GM18508 (cell line): Measurements from ENCODE around the gene MORC2.

ENCODE experiments used
- ATAC-seq: cut with Tn5 transposase; IDR thresholded peaks from one replicate; pipeline ENCODE4 v1.9.1; 2021; ENCODE audit warnings: moderate number of reproducible peaks; ENCODE audit not compliant: insufficient read depth, unreplicated experiment

Gene MORC2

DNA sequence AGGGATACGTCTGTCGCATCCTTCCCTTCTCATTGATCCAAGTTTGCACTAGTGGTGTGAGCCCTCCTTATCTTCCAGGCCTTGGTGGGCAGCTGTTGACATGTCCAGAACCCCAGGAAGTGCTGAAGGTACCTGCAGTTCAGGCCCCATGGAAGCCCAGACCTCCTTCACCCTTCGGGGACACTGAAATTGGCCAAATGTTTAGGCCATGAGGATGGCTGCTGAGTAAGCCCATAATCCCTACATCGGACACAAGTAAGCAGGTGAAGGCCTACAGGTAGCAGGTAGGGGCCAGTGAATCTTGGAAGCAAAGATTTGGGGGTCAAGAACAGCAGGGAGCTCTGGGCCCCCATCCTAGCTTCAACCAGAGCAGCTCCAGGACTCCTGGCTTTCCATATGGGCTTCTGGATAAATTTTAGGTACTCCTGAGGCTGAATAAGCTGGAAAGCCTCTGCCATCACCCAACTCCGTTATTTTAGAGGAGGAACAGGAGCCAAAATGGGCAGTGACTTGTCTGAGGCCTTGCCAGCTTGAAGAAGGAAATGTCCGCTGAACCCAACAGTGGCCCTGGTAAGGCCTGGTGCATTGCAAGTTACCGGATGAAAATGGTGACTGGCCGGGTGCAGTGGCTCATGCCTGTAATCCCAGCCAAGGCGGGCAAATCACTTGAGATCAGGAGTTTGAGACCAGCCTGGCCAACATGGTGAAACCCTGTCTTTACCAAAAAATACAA is 45.2 kb downstream of the MORC2 start:
- no peak for ATAC-seq

DNA sequence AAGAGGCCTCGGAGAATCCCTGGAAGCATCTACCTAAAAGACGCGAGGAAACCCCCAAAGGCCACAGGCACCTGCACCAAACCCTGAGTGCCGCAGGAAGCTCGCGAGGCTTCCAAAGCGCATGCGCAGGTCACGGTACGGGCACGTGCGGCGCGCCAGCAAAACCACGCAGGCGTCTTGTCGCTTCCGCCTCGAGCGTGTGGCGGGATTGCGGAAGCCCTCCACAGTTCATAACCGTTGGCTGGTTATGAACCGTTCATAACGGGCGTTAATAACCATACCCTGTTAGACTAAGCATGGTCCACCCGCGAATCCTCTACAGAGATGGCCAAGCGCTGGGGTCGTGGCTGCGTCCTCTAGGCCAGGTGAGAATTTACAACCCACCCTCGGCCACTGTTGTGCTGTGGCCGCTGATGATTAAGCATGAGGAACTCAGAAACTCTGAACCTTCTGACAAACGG is 46.4 kb downstream of the MORC2 start:
- no peak for ATAC-seq

- ATAC-seq = no peak
Observed at GRCh38 chr22:30921108-30921507, 47.5 kb downstream of the MORC2 start.

GRCh38 chr22:30920407-30920806 is 48.2 kb downstream of the MORC2 start:
- no peak for ATAC-seq

DNA sequence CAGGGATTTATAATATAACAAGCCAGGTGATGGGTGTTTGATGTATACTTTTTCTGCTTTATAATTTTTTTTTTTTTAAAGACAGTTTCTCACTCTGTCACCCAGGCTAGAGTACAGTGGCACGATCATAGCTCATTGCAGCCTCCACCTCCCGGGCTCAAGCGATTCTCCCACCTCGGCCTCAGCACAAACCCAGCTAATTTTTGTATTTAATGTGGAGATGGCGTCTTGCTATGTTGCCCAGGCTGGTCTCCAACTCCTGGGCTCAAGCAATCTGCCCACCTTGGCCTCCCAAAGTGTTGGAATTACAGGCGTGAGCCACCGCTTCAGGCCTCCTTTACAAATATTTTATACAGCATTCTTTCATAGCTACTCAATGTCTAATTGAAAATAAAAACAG is 48.6 kb downstream of the MORC2 start:
- no peak for ATAC-seq

GRCh38 chr22:30918761-30919160 is 49.8 kb downstream of the MORC2 start:
- ATAC-seq = no peak

- no peak for ATAC-seq
Observed at GRCh38 chr22:30910358-30910757, 58.2 kb downstream of the MORC2 start.

GRCh38 chr22:30909306-30909705 is 59.3 kb downstream of the MORC2 start:
- no peak for ATAC-seq

DNA sequence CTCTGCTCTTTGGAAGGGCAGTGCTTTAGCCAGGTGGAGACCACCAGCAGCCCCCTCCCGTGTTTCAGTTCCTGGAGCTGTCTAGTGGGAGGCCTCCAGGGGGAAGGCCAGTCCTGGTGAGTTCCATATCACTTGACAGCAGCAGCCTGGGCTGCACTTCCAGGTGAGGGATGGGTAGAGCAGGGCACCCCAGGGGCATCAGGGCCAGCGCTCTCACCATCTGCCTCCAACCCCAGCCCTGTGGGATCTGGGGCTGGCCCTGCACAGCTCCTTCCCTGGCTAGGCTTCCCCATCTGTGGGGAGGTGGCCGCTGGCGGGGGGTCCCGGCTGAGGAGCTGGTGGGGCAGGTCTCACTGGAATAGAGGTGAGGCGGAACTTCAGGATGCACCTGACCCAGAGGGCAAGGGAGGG is 60.5 kb downstream of the MORC2 start:
- ATAC-seq = no peak

DNA sequence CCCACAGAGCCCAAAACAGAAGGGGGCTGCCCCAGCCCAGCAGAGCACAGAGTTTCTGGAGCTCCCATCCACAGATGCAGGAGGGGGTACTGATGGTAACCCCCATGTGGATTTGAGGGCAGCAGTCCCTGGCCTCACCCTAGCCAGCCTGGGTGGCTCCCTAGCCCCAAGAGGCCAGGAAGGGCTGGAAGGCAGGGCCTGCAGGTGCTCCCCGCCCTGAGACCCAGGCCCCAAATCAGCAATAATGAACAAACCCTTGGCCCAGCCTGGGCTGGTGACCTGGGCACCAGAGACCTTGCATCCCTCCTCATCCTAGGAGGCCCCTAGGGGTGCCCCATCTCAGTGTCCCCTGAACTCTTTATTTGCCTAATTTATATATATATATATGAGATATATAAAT is 61.6 kb downstream of the MORC2 start:
- no peak for ATAC-seq

DNA sequence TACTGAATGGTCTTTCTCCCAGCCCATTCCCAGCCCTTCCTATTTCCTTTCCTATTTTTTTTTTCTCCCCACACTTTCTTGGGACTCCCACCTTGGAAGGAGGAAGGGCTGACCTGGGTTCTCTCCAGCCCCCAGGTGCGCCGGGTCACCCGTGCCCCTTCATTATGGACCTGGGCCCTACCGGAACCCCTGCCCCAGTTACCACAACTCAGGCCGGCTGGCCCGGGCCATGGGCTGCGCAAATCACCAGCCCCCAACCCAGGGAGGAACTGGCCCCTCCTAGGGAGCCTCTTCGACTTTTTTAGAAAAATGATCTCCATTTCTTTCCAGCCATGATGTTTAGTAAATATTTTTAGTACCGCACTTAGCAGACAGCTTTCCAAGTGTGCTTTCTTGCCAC is 62.2 kb downstream of the MORC2 start:
- no peak for ATAC-seq

DNA sequence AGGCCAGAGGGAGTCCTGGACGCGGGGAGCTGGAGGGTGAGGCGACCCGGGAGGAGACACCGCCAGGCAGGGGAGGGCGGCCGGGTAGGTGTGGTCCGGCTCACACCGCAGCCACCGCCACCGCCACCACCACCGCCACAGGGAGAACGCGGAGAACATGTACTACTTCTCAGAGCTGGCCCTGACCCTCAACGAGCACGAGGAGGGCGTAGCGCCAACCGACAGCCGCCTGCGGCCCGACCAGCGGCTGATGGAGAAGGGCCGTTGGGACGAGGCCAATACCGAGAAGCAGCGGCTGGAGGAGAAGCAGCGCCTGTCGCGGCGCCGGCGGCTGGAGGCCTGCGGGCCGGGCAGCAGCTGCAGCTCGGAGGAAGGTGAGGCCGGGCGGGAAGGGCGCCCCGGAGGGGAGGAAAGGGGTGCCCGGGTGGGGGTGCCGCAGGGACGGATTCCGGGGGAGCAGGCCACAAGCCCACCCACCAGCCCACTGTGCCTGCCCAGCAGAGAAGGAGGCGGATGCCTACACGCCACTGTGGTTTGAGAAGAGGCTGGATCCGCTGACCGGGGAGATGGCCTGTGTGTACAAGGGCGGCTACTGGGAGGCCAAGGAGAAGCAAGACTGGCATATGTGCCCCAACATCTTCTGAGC is 62.8 kb downstream of the MORC2 start:
- ATAC-seq = no peak

DNA sequence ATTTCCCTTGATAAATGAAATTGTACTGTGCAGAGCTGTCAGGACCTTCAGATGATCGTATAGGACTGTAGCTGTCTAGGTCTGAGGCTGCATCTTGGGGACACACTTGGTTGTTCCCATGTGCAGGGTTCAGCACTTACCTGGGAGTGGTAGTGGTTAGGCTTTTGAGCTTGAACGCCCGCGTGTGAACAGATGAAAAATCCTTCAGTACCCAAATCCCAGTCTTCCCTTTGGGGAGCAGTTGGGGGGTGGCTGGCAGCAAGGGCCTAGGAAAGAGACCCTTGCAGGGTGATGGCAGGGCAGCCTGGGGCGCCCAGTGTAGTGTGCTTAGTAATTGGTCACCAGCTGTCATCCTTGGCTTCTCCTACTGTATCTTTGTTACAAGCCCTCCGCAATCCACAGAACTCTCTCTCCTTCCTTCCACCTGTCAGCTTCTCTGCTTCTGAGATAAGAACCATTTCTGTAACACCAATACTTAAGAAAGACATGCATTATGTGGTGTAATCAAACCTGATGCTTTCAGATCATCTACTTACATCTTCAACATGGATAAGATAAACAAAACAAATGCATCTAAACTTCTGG is 64.6 kb downstream of the MORC2 start:
- ATAC-seq = no peak

- ATAC-seq = no peak
Observed at GRCh38 chr22:30902496-30903357, 65.8 kb downstream of the MORC2 start.

- ATAC-seq = no peak
Observed at GRCh38 chr22:30894371-30894740, 74.2 kb downstream of the MORC2 start.

- no peak for ATAC-seq
Observed at GRCh38 chr22:30893434-30894370, 74.9 kb downstream of the MORC2 start.

- no peak for ATAC-seq
Observed at GRCh38 chr22:30892731-30893221, 75.8 kb downstream of the MORC2 start.

DNA sequence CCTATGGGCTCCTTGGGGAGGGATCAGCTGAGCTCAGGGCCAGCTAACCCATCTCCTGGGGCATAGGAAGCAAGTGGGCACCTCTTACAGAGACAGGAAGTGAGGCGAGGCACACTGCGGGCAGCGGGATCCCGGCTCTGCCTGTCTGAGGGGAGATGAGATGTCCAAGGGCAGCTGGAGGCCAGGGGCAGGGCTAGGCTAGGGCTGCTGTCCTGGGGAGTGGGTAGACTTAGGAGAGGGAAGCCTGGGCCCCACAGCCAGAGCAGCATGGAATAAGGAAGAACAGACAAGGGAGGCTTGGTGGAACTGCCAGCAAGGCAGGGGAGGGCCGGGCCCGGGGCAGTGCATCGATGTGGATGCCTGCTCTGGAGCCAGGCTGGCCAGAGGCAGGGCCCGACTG is 76.3 kb downstream of the MORC2 start:
- no peak for ATAC-seq

DNA sequence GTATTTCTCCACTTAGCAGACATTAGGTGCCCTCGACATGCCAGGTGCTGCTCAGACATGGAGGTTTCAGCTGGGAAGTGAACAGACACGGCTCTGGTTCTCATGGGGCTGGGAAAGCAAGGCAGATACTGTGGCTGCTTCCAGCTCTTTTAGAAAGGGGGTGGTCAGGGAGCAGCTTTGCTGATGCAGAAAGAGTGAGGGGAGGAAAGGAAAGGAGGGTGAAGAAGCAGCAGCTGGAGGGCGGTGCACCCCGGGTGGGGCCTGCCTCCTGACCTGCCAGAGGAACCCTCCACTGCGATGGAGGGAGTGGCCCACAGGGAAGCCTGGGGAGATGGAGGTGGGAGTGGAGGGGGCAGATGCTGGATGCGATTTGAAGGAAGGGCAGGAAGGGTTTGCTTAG is 76.8 kb downstream of the MORC2 start:
- ATAC-seq = no peak

DNA sequence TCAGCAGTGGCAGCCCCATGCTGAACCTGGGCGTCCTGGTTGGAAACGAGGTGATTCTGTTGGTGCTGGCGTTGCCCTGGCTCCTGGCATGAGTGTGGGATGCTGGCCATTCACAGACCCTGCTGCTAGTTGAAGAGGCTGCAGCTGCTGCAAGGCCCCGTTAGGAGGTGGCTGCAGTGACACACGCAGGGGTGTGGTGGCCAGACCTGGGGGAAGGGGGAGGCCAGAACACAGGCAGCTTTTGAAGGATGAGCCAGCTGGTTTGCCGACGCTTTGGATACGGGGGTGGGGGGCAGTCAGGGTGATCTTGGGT is 77.2 kb downstream of the MORC2 start:
- ATAC-seq = no peak
